ENCODE results near the gene SLC44A3.
"Not testable (repeated sequence)": the region's sequence is repeated elsewhere in the genome, so short reads cannot be mapped to it uniquely, and the experiment has no call there.

Gene SLC44A3

GRCh38 chr1:94940738-94941137, 120.6 kb downstream of the SLC44A3 start:
- DNase-seq = no peak

GRCh38 chr1:94941480-94941879, 121.3 kb downstream of the SLC44A3 start:
- DNase-seq = not testable (repeated sequence)

DNA sequence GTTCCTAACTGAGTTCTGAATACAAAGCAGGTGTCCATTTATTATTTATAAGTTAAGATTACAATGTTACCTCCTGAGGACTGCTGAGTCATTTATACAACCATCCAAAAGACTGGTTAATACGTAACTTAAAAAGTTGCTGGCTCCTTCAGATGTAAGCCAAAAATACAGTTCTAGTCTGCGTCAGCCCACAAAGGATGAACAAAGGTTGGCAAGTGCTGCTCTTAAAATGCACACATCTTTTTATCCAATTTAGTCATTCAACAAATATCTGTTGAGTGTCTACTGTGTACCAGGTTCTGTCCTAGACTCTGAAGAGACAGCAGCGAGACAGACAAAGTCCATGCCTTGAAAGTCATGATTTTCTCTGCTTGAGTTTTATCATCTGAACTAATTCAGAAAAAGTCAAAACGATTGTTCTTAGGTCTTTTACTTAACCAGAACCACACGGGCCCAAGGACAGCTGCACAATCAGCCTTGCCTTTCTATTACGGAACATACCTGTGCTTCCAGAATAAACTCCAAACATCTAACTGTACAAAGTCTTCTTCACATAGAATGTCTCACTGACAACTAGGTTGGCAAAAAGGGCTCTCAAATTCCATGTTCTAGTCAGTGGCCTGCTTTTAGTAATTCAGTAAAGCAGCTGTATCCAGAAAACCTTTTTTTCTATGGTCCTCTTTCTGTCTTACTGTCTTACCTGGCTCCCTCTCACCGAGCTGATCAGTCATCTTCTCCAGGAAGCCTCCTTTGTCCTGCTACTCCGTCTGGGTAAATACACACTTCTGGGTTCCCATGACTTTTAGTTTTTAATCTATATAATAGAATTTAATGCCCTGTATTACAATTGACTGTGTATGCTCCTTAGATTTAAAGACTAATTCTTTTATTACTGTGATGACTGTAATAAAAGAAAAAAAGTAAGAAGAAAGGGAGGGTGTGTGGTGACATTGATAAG, 122.3 kb downstream of the SLC44A3 start:
- DNase-seq = no peak
